ENCODE results near the gene ZBTB6. TPM values are rescaled to one million over a fixed set of nuclear protein-coding genes. Genes with fewer than 3 reads are reported as not detected.
"Not testable (repeated sequence)": the region's sequence is repeated elsewhere in the genome, so short reads cannot be mapped to it uniquely, and the experiment has no call there.

ZBTB6 gene
- total RNA-seq, 2 donors from 2014 or later: 9.3 to 11.7 TPM

DNA sequence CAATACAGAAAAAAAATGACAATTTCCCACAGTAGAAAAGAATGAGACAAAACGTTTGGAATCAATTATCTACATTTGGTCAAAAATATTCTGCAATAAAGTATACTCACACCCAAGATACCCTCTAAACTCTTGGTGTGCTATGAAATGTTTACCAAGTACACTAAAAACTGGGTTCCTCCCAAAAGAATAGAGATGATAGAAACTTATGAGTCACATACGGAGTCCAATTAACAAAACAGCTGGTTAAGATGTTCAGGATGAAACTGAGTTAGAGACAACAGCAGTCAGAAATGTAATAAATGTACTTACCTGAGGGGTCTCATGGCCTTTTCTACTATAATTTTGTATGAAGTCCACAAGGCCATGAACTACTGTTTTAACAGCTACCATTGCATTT, 33.7 kb downstream of the ZBTB6 start:
- Histone ChIP-seq H3K36me3 (ENCODE audit: control insufficient read depth, insufficient read depth, low read length) (peaks cover 82% of the 10 kb centered on the region), H3K27me3 (ENCODE audit: control insufficient read depth, insufficient read depth, low read length, poor library complexity, severe bottlenecking) (no peaks in the 10 kb centered on the region), H3K4me3 (ENCODE audit: low read length) (no peak overlapping the region), H3K4me1 (ENCODE audit: control insufficient read depth, insufficient read depth, low read length) (no peaks in the 10 kb centered on the region), H3K27ac (ENCODE audit: low read depth, low read length) (no peak overlapping the region), H3K9me3 (ENCODE audit: control insufficient read depth, low read length) (no peaks in the 10 kb centered on the region), H3K9ac (ENCODE audit: extremely low read depth, low read length, poor library complexity, severe bottlenecking) (no peak overlapping the region)
- no peak for DNase-seq
- peaks cover 11% of the 10 kb centered on the region for H3K4me1 Mint-ChIP-seq
- no peak overlapping the region for H3K27ac Mint-ChIP-seq
- 97 to 100% methylated on average over 1 to 2 of the region's 2 CpGs for WGBS, 2 experiments (ENCODE audit: insufficient coverage in 1 of 2, insufficient read length in 1 of 2)
- H3K36me3 Mint-ChIP-seq (ENCODE audit: low read depth): peaks cover 71% of the 10 kb centered on the region
- no peaks in the 10 kb centered on the region for H3K9me3 Mint-ChIP-seq
- TF ChIP-seq, protein P1, sequence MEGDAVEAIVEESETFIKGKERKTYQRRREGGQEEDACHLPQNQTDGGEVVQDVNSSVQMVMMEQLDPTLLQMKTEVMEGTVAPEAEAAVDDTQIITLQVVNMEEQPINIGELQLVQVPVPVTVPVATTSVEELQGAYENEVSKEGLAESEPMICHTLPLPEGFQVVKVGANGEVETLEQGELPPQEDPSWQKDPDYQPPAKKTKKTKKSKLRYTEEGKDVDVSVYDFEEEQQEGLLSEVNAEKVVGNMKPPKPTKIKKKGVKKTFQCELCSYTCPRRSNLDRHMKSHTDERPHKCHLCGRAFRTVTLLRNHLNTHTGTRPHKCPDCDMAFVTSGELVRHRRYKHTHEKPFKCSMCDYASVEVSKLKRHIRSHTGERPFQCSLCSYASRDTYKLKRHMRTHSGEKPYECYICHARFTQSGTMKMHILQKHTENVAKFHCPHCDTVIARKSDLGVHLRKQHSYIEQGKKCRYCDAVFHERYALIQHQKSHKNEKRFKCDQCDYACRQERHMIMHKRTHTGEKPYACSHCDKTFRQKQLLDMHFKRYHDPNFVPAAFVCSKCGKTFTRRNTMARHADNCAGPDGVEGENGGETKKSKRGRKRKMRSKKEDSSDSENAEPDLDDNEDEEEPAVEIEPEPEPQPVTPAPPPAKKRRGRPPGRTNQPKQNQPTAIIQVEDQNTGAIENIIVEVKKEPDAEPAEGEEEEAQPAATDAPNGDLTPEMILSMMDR (conservative IDR thresholded peaks at IDR 0.05): no peak
- H3K4me3 Mint-ChIP-seq: no peak overlapping the region
- H3K27me3 Mint-ChIP-seq (ENCODE audit: insufficient read depth): no peaks in the 10 kb centered on the region

DNA sequence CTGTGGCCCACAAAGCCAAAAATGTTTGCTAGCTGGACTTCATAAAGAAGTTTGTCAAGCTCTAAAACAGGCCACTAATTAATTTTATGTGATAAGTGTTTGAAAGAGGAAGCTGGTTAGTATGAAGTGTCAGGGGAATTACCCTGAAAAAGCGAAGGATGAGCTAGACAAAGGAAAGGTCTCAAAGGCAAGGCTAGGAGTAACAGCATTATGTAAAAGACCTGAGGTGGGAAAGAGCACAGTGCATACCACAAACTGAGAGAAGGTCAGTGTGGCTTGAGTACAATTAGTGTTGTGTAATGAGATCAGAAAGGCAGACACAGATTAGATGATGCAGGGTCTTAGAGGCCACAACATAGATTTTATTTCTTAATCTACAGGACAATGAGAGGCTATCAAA, 37.6 kb downstream of the ZBTB6 start:
- Histone ChIP-seq H3K27me3 (ENCODE audit: control insufficient read depth, insufficient read depth, low read length, poor library complexity, severe bottlenecking) (no peaks in the 10 kb centered on the region), H3K27ac (ENCODE audit: low read depth, low read length) (no peak overlapping the region), H3K9me3 (ENCODE audit: control insufficient read depth, low read length) (no peaks in the 10 kb centered on the region), H3K4me3 (ENCODE audit: low read length) (no peak overlapping the region), H3K36me3 (ENCODE audit: control insufficient read depth, insufficient read depth, low read length) (peaks cover 83% of the 10 kb centered on the region), H3K9ac (ENCODE audit: extremely low read depth, low read length, poor library complexity, severe bottlenecking) (no peak overlapping the region), H3K4me1 (ENCODE audit: control insufficient read depth, insufficient read depth, low read length) (no peaks in the 10 kb centered on the region)
- no peak overlapping the region for H3K27ac Mint-ChIP-seq
- H3K4me1 Mint-ChIP-seq: no peaks in the 10 kb centered on the region
- H3K27me3 Mint-ChIP-seq (ENCODE audit: insufficient read depth): no peaks in the 10 kb centered on the region
- peaks cover 78% of the 10 kb centered on the region for H3K36me3 Mint-ChIP-seq (ENCODE audit: low read depth)
- peaks cover 4% of the 10 kb centered on the region for H3K9me3 Mint-ChIP-seq
- H3K4me3 Mint-ChIP-seq: no peak overlapping the region
- DNase-seq: no peak
- TF ChIP-seq, protein P1 (conservative IDR thresholded peaks at IDR 0.05): no peak
- 82 to 100% methylated on average over 1 of the region's 1 CpG for WGBS, 2 experiments (ENCODE audit: insufficient coverage in 1 of 2, insufficient read length in 1 of 2)

DNA sequence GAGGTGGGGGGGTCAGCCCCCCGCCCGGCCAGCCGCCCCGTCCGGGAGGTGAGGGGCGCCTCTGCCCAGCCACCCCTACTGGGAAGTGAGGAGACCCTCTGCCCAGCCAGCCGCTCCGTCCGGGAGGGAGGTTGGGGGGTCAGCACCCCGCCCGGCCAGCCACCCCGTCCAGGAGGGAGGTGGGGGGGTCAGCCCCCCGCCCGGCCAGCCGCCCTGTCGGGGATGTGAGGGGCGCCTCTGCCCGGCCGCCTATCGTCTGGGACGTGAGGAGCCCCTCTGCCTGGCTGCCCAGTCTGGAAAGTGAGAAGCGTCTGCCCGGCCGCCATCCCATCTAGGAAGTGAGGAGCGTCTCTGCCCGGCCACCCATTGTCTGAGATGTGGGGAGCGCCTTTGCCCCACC, 45.8 kb downstream of the ZBTB6 start:
- H3K4me3 ChIP-seq (ENCODE audit: low read length); H3K27me3 ChIP-seq (ENCODE audit: control insufficient read depth, insufficient read depth, low read length, poor library complexity, severe bottlenecking); H3K9ac ChIP-seq (ENCODE audit: extremely low read depth, low read length, poor library complexity, severe bottlenecking); H3K27ac Mint-ChIP-seq; H3K27me3 Mint-ChIP-seq (ENCODE audit: insufficient read depth); H3K4me1 Mint-ChIP-seq; H3K4me3 Mint-ChIP-seq; H3K4me1 ChIP-seq (ENCODE audit: control insufficient read depth, insufficient read depth, low read length); DNase-seq; H3K27ac ChIP-seq (ENCODE audit: low read depth, low read length): not testable (repeated sequence)
- WGBS, 2 experiments (ENCODE audit: insufficient coverage in 1 of 2, insufficient read length in 1 of 2): no CpG with 5 or more reads among the region's 27 CpGs
- Histone ChIP-seq H3K9me3 (ENCODE audit: control insufficient read depth, low read length) (peaks cover 11% of the 10 kb centered on the region), H3K36me3 (ENCODE audit: control insufficient read depth, insufficient read depth, low read length) (peaks cover 68% of the 10 kb centered on the region)
- Mint-ChIP-seq H3K9me3 (peaks cover 24% of the 10 kb centered on the region), H3K36me3 (ENCODE audit: low read depth) (peaks cover 70% of the 10 kb centered on the region)

DNA sequence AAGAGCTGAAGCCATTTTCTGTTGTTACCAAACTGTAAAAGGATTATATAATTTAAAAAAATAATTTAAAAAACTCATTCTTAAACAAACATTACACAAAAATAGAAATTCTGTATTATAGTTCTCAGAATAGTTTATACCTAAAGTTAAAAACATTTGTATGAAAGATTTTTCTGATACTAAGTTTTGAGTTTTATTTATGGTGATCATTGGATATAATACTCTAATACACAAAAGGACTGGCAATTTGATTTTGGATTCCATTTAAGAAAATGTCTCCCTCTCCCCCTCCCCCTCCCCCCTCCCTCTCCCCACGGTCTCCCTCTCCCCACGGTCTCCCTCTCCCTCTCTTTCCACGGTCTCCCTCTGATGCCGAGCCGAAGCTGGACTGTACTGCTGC, 47.0 kb downstream of the ZBTB6 start:
- peaks cover 67% of the 10 kb centered on the region for H3K36me3 ChIP-seq (ENCODE audit: control insufficient read depth, insufficient read depth, low read length)
- H3K36me3 Mint-ChIP-seq (ENCODE audit: low read depth): peaks cover 68% of the 10 kb centered on the region
- no peaks in the 10 kb centered on the region for H3K4me1 Mint-ChIP-seq
- DNase-seq: no peak
- H3K9me3 Mint-ChIP-seq: peaks cover 24% of the 10 kb centered on the region
- H3K9ac ChIP-seq (ENCODE audit: extremely low read depth, low read length, poor library complexity, severe bottlenecking): no peak overlapping the region
- no CpG with 5 or more reads among the region's 5 CpGs for WGBS, 2 experiments (ENCODE audit: insufficient coverage in 1 of 2, insufficient read length in 1 of 2)
- H3K27ac Mint-ChIP-seq: no peak overlapping the region
- no peaks in the 10 kb centered on the region for H3K27me3 Mint-ChIP-seq (ENCODE audit: insufficient read depth)
- no peak overlapping the region for H3K27ac ChIP-seq (ENCODE audit: low read depth, low read length)
- H3K27me3 ChIP-seq (ENCODE audit: control insufficient read depth, insufficient read depth, low read length, poor library complexity, severe bottlenecking): no peaks in the 10 kb centered on the region
- TF ChIP-seq, protein P1 (conservative IDR thresholded peaks at IDR 0.05): no peak
- H3K9me3 ChIP-seq (ENCODE audit: control insufficient read depth, low read length): peaks cover 14% of the 10 kb centered on the region
- H3K4me3 Mint-ChIP-seq: no peak overlapping the region
- H3K4me3 ChIP-seq (ENCODE audit: low read length): no peak overlapping the region
- no peaks in the 10 kb centered on the region for H3K4me1 ChIP-seq (ENCODE audit: control insufficient read depth, insufficient read depth, low read length)

Measured in endodermal cell (in vitro differentiated cells).